NCI-H2227 (cell line): Measurements from ENCODE around the gene SRGAP3.
"Not testable (repeated sequence)": the region's sequence is repeated elsewhere in the genome, so short reads cannot be mapped to it uniquely, and the experiment has no call there.

Experiments used
- DNase-seq: peaks from one replicate; lab custom pipeline; 2025; ENCODE audit not compliant: unreplicated experiment; lab: John Stamatoyannopoulos, UW

SRGAP3 gene

GRCh38 chr3:9098716-9099675 lies 150.4 kb downstream of the SRGAP3 start:
- peak; percentile 71 for DNase-seq

- no peak for DNase-seq
Measured at GRCh38 chr3:9097495-9097894, 152.0 kb downstream of the SRGAP3 start.

- no peak for DNase-seq
Measured at GRCh38 chr3:9091486-9092235, 157.8 kb downstream of the SRGAP3 start.

GRCh38 chr3:9088441-9089353 lies 160.7 kb downstream of the SRGAP3 start:
- no peak for DNase-seq

GRCh38 chr3:9087831-9088413 lies 161.5 kb downstream of the SRGAP3 start:
- DNase-seq = no peak

GRCh38 chr3:9085428-9085827 lies 164.0 kb downstream of the SRGAP3 start:
- DNase-seq = not testable (repeated sequence)

- DNase-seq = no peak
Measured at GRCh38 chr3:9081184-9081818, 168.1 kb downstream of the SRGAP3 start.

GRCh38 chr3:9080163-9080562 lies 169.3 kb downstream of the SRGAP3 start:
- DNase-seq = no peak

GRCh38 chr3:9079676-9080075 lies 169.8 kb downstream of the SRGAP3 start:
- DNase-seq = no peak

- DNase-seq = no peak
Measured at GRCh38 chr3:9078561-9079240, 170.7 kb downstream of the SRGAP3 start.

- DNase-seq = no peak
Measured at GRCh38 chr3:9077029-9077428, 172.4 kb downstream of the SRGAP3 start.

- no peak for DNase-seq
Measured at GRCh38 chr3:9075762-9076161, 173.7 kb downstream of the SRGAP3 start.

GRCh38 chr3:9074079-9074478 lies 175.4 kb downstream of the SRGAP3 start:
- DNase-seq = no peak

- DNase-seq = no peak
Measured at GRCh38 chr3:9072667-9073009, 176.8 kb downstream of the SRGAP3 start.

- DNase-seq = no peak
Measured at GRCh38 chr3:9071936-9072666, 177.3 kb downstream of the SRGAP3 start.

GRCh38 chr3:9070961-9071360 lies 178.5 kb downstream of the SRGAP3 start:
- DNase-seq = no peak

- no peak for DNase-seq
Measured at GRCh38 chr3:9069971-9070370, 179.5 kb downstream of the SRGAP3 start.

GRCh38 chr3:9068051-9068450 lies 181.4 kb downstream of the SRGAP3 start:
- DNase-seq = no peak

- peak; percentile 45 for DNase-seq
Measured at GRCh38 chr3:9067352-9067975, 182.0 kb downstream of the SRGAP3 start.
